SKM-1 treated with dmso at 0.1 percent for 144 hours (cell line): ENCODE measurements around the gene ZNF160.
"Not testable (repeated sequence)": the region's sequence is repeated elsewhere in the genome, so short reads cannot be mapped to it uniquely, and the experiment has no call there.

Source experiments
- DNase-seq: peaks from one replicate; lab custom pipeline; 2025; ENCODE audit not compliant: unreplicated experiment; lab: John Stamatoyannopoulos, UW

Gene ZNF160

GRCh38 chr19:53028306-53028705, 74.9 kb downstream of the ZNF160 start:
- DNase-seq = not testable (repeated sequence)

- no peak for DNase-seq
These were observed 83.5 kb downstream of the ZNF160 start for GRCh38 chr19:53019684-53020083.
